C4-2B (cell line): Measurements from ENCODE around the gene ABCC10.
"Not testable (repeated sequence)": the region's sequence is repeated elsewhere in the genome, so short reads cannot be mapped to it uniquely, and the experiment has no call there.

Experiments
- H3K27ac ChIP-seq: fragments of 450-650 bp; 2 replicates; pipeline ENCODE4 v1.5.1; 2017
- ZFX ChIP-seq: fragments of 450-650 bp; IDR thresholded peaks from 2 replicates; pipeline ENCODE4 v1.6.1; 2017
- TF ChIP-seq, protein P1 (sequence below): fragments of 450-650 bp; conservative IDR thresholded peaks from 2 replicates; pipeline ENCODE4 v1.5.1; 2017; ENCODE audit warnings: mild to moderate bottlenecking

The ABCC10 gene

DNA sequence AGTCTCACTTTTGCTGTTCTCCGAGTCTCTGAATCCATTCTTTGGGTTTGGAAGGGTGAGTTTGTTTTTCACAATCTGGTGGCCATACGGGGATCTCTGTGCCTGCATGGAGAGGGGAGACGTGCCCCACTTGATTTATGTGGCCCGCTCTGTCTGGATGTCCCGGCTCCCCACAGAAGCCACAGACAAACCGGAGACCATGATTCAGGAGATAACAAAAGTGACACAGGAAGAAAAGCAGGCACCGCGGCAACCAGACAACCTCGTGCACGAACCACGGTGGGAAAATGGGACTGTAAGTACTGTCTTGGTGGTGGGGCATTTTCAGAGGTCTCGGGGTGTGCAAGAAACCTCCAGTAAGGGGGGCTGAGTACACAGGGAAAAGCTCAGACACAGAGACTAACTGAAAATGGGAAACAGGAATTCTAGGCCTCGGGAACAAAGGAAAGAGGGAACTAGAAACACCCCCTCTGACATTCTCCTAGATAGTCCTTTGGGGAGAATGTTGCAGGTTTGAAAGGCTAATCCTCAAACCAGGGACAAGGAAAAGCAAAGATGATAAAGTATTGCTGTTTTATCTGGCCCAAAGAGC, 35.8 kb upstream of the ABCC10 start:
- TF ChIP-seq, protein P1, sequence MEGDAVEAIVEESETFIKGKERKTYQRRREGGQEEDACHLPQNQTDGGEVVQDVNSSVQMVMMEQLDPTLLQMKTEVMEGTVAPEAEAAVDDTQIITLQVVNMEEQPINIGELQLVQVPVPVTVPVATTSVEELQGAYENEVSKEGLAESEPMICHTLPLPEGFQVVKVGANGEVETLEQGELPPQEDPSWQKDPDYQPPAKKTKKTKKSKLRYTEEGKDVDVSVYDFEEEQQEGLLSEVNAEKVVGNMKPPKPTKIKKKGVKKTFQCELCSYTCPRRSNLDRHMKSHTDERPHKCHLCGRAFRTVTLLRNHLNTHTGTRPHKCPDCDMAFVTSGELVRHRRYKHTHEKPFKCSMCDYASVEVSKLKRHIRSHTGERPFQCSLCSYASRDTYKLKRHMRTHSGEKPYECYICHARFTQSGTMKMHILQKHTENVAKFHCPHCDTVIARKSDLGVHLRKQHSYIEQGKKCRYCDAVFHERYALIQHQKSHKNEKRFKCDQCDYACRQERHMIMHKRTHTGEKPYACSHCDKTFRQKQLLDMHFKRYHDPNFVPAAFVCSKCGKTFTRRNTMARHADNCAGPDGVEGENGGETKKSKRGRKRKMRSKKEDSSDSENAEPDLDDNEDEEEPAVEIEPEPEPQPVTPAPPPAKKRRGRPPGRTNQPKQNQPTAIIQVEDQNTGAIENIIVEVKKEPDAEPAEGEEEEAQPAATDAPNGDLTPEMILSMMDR: no peak
- TF ChIP-seq ZFX: no peak
- no peak overlapping the region for H3K27ac ChIP-seq

DNA sequence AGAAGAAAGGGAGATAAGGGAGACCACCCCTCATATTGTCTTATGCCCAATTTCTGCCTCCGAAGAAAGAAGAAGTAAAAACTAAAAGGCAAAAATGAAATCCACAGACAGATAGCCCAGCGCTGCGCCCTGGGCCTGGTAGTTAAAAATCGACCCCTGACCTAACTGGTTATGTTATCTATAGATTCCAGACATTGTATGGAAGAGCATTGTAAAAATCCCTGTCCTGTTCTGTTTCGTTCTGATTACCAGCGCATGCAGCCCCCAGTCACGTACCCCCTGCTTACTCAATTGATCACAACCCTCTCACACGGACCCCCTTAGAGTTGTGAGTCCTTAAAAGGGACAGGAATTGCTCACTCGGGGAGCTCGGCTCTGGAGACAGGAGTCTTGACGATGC, 34.2 kb upstream of the ABCC10 start:
- H3K27ac ChIP-seq: not testable (repeated sequence)

DNA sequence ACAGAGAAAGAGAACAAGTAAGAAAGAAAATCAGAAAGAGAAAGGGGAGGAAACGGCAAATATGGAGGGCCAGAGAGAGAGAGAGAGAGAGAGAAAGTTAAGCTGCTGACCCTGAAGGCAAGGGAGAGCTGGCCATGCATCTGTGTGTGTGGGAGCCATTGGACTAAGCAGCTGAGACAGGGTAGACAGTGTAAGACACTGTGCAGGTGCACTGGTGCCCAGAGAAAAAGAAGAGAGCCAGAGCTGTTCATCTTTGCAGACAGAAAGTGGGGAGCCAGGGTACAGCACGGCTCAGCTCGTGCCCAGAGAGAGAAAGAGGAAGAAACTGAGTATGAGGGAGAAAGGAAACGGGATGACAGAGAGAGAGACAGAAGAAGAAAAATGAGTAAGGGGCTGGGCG, 33.7 kb upstream of the ABCC10 start:
- TF ChIP-seq, protein P1: no peak
- TF ChIP-seq ZFX: no peak
- no peak overlapping the region for H3K27ac ChIP-seq

DNA sequence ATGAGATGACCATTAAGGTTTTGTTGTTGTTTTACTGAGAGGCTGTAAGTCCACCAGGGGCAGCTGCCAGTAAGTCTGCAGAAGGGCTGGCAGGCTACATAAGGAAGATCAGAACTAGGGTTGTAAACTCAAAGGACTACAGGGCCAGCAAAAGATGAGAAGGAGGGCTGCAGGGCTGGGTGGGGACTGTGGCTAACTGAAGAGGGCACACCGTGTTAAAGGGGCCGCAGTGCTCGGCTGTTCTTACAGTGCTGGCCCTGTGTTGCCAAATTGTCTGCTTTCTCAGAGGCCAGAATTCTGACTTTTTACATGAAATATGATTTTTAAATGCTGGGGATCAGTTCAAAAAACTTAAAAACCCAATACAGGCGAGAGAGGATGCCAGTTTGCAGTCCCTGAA, 32.4 kb upstream of the ABCC10 start:
- H3K27ac ChIP-seq: no peak overlapping the region
- TF ChIP-seq, protein P1: no peak
- no peak for TF ChIP-seq ZFX

DNA sequence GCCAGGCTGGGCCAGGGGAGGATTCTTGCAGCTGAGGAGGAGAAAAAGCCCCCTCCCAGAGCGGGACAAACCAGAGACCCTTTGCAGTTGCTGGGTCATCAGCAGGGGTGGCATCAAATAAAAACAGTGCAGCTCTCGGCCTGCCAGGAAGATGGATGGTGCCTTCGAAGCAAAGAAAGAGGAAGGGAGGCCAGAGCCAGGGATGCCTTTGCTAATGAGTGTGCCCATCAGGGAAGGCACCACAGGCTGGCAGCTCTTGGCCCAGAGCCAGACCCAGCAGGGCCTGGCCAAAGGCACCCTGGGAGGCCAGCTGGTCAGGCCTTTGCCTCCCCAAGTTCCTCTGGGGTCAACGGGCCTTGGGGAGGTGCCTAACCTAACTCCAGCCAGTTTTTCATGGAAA, 31.6 kb upstream of the ABCC10 start:
- no peak overlapping the region for H3K27ac ChIP-seq
- TF ChIP-seq, protein P1: no peak
- no peak for TF ChIP-seq ZFX

DNA sequence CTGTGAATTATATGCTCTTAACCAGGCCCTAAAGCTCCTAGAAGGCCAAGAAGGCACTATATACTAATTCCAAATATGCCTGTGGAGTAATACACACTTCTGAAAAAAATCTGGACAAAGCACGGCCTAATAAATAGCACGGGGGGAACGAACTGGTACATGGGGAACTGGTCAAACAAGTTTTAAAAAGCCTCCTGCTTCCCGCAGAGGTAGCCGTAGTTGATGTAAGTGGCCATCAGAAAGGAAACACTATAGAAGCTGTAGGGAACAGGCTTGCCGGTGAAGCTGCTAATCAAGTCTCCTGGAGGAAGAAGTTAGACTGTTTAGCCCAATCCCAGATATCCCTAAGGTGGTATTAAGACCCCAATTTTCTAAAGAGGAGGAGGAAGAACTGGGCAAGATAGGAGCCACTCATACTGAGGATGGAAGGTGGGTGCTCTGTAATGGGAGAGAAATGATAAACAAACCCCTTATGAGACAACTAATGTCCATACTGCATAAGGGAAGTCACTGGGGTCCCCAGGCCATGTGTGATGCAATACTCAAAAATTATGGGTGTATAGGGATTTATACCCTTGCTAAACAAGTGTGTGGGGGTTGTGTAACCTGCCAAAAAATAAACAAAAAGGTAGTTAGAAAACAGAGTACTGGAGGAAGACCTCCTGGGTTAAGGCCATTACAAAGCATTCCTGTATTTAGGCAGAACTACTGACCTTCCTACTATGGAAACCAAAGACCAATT, 30.8 kb upstream of the ABCC10 start:
- H3K27ac ChIP-seq: no peak overlapping the region
- TF ChIP-seq ZFX: no peak
- TF ChIP-seq, protein P1: no peak

DNA sequence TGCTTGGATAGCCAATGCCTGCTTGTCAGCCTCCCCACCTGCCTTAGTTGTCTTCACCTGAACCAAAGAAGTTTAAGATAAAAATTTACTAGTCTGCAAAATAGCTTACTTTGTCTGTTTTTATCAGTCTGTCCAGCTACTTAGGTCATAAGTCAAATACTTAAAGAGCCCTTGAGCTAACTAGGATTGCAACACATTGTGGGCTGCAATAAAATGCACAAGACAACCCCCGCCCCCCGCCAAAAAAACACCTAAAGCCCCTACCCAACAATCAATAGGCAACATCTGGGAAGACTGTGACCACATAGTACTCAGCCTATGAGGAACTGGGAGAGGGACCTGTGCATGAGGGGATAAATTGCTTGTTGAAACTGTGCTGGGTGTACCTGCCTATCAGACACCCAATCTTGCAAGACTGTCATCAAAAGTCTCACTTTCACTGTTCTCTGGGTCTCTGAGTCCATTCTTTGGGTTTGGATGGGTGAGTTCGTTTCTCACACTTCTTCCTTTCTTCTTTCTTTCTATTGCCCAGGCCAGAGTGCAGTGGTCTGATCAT, 27.3 kb upstream of the ABCC10 start:
- TF ChIP-seq ZFX: no peak
- TF ChIP-seq, protein P1: no peak
- H3K27ac ChIP-seq: no peak overlapping the region

DNA sequence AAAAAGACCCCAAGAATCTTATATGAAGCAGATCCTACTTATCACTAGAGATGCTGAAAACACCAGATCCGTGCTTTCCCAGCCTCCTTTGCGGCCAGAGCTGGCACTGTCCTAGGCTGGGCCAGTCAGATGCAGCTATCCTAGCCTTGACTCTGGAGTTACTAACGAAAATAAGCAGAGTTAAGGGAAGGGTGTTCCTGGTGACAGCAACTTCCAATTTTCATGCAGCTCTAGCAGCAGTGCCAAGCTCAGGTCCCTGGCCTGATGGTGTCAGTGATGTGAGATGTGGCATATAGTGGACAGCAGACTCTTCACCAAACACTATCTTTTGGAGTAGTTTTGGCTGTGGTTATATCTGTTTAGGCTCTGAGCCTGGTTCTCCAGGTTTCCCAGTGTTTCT, 25.6 kb upstream of the ABCC10 start:
- TF ChIP-seq, protein P1: no peak
- TF ChIP-seq ZFX: no peak
- no peak overlapping the region for H3K27ac ChIP-seq
